Retinal pigment epithelial cell (primary cell): ENCODE measurements around the gene ERN2.

Source experiments
- DNase-seq: peaks from one replicate; pipeline ENCODE4 v3.0.0-alpha.2; 2010; ENCODE audit warnings: low read depth
- H3K4me3 ChIP-seq: 2 replicates; pipeline ENCODE4 v1.5.1; 2011; ENCODE audit warnings: mild to moderate bottlenecking, low read length, control low read depth, moderate library complexity
- TF ChIP-seq, protein P1 (sequence below): conservative IDR thresholded peaks from 2 replicates; pipeline ENCODE4 v1.5.1; 2011; ENCODE audit warnings: low read depth, low read length, control low read depth, inconsistent platforms

ERN2 gene

DNA sequence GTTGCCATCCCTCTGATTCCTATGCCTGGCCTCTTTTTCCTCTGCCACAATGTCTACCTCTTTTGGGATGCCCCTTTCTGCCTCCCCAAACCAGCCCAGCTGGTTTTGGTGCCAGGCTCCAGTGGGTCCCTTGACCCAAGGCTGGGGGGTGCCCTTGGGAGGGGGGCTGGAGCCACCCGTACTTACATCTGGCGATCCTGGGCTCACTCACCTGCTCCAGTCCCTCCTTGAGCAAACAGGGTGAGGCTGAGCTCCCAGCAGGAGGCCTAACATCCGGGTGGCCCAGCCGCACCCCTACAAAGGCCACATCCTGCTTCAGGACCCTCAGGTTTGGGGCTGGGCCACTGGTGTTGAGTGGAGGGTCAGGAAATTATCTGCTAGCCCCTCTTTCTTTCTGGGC, 1.2 kb downstream of the ERN2 start:
- no peak overlapping the region for H3K4me3 ChIP-seq
- TF ChIP-seq, protein P1, sequence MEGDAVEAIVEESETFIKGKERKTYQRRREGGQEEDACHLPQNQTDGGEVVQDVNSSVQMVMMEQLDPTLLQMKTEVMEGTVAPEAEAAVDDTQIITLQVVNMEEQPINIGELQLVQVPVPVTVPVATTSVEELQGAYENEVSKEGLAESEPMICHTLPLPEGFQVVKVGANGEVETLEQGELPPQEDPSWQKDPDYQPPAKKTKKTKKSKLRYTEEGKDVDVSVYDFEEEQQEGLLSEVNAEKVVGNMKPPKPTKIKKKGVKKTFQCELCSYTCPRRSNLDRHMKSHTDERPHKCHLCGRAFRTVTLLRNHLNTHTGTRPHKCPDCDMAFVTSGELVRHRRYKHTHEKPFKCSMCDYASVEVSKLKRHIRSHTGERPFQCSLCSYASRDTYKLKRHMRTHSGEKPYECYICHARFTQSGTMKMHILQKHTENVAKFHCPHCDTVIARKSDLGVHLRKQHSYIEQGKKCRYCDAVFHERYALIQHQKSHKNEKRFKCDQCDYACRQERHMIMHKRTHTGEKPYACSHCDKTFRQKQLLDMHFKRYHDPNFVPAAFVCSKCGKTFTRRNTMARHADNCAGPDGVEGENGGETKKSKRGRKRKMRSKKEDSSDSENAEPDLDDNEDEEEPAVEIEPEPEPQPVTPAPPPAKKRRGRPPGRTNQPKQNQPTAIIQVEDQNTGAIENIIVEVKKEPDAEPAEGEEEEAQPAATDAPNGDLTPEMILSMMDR: no peak
- no peak for DNase-seq

DNA sequence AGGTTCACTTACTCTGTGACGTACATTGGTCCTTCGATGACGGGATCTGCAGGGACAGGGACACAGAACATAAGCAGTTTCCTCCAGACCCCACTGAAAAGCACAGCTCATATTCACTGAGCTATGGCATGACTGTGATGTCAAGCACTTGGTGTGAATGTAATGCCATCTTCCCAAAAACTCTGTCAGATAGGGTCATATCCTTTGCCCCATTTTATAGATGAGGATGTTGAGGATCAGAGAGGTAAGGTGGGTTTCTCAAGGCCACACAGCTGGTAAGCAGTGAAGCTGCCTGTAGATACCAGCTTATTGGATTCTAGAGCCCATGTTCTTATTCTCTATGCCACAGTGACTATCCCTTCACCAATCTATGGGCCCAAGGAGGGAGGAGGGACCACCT, 2.5 kb downstream of the ERN2 start:
- H3K4me3 ChIP-seq: no peak overlapping the region
- DNase-seq: no peak
- TF ChIP-seq, protein P1: no peak

DNA sequence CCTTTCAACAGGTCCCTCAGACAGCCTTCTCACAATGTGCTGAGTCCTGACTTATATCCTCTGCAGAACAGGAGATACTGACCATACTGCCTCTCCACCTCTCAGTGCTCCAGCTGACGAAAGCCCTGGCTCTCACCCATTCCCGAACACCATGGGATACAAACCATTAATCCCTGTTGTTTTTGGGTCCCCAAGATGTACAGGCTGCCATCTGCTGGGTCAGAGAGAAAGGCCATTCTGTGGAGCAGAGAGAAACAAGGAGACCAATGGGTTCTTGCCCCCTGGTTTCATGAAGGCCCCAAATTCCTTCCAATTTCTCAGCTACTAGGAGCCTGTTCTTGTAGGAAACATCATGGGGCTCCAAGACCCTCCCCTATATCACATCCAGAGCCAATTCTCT, 3.0 kb downstream of the ERN2 start:
- DNase-seq: no peak
- no peak overlapping the region for H3K4me3 ChIP-seq
- TF ChIP-seq, protein P1: no peak

DNA sequence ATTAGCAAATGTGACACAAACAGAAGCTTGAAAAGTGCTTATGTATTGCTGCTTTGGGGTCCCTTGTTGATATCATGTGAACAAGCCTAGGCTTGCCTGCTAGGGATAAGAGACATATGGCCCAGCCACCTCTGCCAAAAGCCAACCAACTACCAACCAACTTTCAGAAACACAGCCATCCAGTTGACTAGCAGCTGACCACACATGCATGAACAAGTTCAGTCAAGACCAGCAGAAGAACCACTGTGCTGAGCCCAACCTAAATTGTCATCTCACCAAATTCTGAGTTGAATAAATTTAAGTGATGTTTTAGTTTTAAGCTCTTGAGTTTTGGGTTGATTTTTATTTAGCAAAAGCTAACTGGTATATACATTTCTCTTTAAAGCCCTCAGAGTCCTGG, 3.5 kb downstream of the ERN2 start:
- TF ChIP-seq, protein P1: no peak
- DNase-seq: no peak
- no peak overlapping the region for H3K4me3 ChIP-seq

DNA sequence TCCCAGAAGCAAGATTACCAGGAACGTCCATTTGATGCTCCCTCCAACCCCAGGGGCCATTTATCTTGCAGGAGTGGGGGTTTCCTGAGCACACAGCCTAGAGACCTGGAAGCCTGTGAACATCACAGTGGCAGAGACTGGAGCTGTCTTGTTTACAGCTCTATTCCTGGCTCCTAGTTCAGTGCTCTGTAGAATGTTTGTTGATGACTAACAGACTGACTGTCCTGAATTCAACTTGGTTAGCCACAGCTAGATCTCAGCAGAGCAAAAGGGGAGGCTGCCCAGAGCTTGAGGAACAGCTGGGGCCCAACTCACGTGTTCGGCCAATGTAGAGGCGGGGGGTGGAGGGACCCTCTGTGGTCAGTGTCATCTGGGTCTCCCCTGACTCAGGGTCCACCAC, 6.6 kb downstream of the ERN2 start:
- H3K4me3 ChIP-seq: no peak overlapping the region
- TF ChIP-seq, protein P1: no peak
- DNase-seq: no peak

DNA sequence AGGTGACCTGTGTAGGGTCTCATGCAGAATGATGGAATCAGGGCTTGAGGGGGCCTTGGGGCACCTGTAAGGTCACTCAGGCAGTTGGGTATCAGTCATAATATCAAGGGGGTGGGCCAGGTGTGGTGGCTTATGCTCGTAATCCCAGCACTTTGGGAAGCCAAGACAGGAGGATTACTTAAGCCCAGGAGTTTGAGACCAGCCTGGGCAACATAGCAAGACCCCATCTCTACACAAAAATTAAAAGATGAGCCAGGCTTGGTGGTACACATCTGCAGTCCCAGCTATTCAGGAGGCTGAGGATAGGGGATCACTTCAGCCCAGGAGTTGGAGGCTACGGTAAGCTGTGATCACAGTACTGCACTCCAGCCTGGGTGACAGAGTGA, 7.5 kb downstream of the ERN2 start:
- TF ChIP-seq, protein P1: no peak
- H3K4me3 ChIP-seq: no peak overlapping the region
- no peak for DNase-seq

DNA sequence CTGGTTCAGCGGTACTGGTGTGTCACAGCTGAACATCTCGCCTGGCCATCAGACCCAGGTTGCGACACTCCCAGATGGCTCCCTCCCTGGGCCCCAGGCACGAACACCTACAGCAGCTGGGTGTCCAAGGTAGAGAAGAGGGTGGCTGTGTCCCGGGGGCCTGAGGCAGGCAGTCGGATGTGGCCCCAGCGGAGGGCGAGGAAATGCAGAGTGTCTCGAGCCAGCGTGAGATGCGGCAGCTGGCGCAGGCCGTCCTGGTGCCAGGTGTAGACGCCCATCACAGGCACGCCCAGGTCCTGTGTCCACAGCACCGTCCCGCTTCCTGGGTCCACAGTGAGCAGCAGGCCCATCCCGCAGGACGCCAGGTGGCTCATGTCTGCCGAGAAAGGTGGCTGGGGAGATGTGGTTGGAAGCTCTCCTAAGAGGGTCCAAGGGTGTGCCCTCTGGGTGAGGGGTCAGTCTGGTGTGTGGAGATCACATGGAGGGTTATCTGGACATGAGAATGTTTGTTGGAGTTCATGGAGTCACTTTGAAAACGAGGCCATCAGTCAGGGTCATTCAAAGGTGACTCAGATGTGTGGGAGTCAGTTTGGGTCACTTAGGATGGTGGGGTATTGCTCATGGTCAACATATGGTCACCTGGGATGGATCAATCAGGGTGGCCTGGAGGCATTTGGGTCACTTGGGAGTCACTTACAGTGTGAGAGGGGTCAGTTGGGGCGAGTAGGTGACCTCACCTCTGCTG, 8.1 kb downstream of the ERN2 start:
- TF ChIP-seq, protein P1: no peak
- DNase-seq: no peak
- H3K4me3 ChIP-seq: no peak overlapping the region
